ENCODE results near the gene JMJD1C.
A peak's percentile ranks its signal among the peaks of the same experiment; 100 is the strongest.

JMJD1C gene

GRCh38 chr10:63446716-63447440 is 18.9 kb downstream of the JMJD1C start:
- H3K4me3 ChIP-seq: no peak overlapping the region
- no peak overlapping the region for H3K27ac ChIP-seq

GRCh38 chr10:63441404-63441803 is 24.4 kb downstream of the JMJD1C start:
- Histone ChIP-seq H3K4me3 (no peak overlapping the region), H3K27ac (no peak overlapping the region)

- no peak overlapping the region for H3K27ac ChIP-seq
- H3K4me3 ChIP-seq: no peak overlapping the region
Measured at GRCh38 chr10:63439607-63440006, 26.2 kb downstream of the JMJD1C start.

GRCh38 chr10:63438506-63439498 is 27.0 kb downstream of the JMJD1C start:
- Histone ChIP-seq H3K27ac (no peak overlapping the region), H3K4me3 (no peak overlapping the region)

- Histone ChIP-seq H3K4me3 (no peak overlapping the region), H3K27ac (no peak overlapping the region)
Measured at GRCh38 chr10:63437116-63437949, 28.4 kb downstream of the JMJD1C start.

- H3K27ac ChIP-seq: no peak overlapping the region
- no peak overlapping the region for H3K4me3 ChIP-seq
Measured at GRCh38 chr10:63436225-63436624, 29.6 kb downstream of the JMJD1C start.

- no peak overlapping the region for H3K27ac ChIP-seq
- no peak overlapping the region for H3K4me3 ChIP-seq
Measured at GRCh38 chr10:63434866-63435854, 30.6 kb downstream of the JMJD1C start.

GRCh38 chr10:63431962-63432797 is 33.6 kb downstream of the JMJD1C start:
- no peak overlapping the region for H3K4me3 ChIP-seq
- no peak overlapping the region for H3K27ac ChIP-seq

- Histone ChIP-seq H3K4me3 (no peak overlapping the region), H3K27ac (no peak overlapping the region)
Measured at GRCh38 chr10:63430999-63431356, 34.8 kb downstream of the JMJD1C start.

- Histone ChIP-seq H3K4me3 (no peak overlapping the region), H3K27ac (peak overlapping the region in 2 of 21 experiments; percentile 37)
Measured at GRCh38 chr10:63430091-63430998, 35.4 kb downstream of the JMJD1C start.

GRCh38 chr10:63429281-63429680 is 36.5 kb downstream of the JMJD1C start:
- Histone ChIP-seq H3K27ac (peak overlapping the region in 4 of 21 experiments; percentile 21 to 37 (median 36)), H3K4me3 (no peak overlapping the region)

GRCh38 chr10:63427013-63427412 is 38.8 kb downstream of the JMJD1C start:
- no peak overlapping the region for H3K27ac ChIP-seq
- no peak overlapping the region for H3K4me3 ChIP-seq

- Histone ChIP-seq H3K4me3 (no peak overlapping the region), H3K27ac (no peak overlapping the region)
Measured at GRCh38 chr10:63425512-63425911, 40.3 kb downstream of the JMJD1C start.

- Histone ChIP-seq H3K27ac (no peak overlapping the region), H3K4me3 (no peak overlapping the region)
Measured at GRCh38 chr10:63424576-63424975, 41.2 kb downstream of the JMJD1C start.

GRCh38 chr10:63423494-63423893 is 42.3 kb downstream of the JMJD1C start:
- Histone ChIP-seq H3K27ac (no peak overlapping the region), H3K4me3 (no peak overlapping the region)

- peak overlapping the region in 2 of 21 experiments; percentile 0 to 21 for H3K27ac ChIP-seq
- H3K4me3 ChIP-seq: no peak overlapping the region
Measured at GRCh38 chr10:63421591-63421990, 44.2 kb downstream of the JMJD1C start.

GRCh38 chr10:63416376-63416775 is 49.4 kb downstream of the JMJD1C start:
- Histone ChIP-seq H3K27ac (peak overlapping the region in 1 of 21 experiments; percentile 23), H3K4me3 (no peak overlapping the region)

All from skin epidermis (tissue), 12 donors.